Natural killer cell (primary cell): Measurements from ENCODE around the gene RASGRF2. TPM values are rescaled to one million over a fixed set of nuclear protein-coding genes. Genes with fewer than 3 reads are reported as not detected.
A peak's percentile ranks its signal among the peaks of the same experiment; 100 is the strongest.

Experiments used
- ATAC-seq, 3 donors: fragments of 150-1000 bp in 2 of 3; fragments of 200-7000 bp in 1 of 3; cut with Tn5 transposase; 1 replicate in 1 of 3; 2 replicates in 2 of 3; pipeline ENCODE4 v1.10.0; 2021; ENCODE audit warnings: mild to moderate bottlenecking in 2 of 3, moderate library complexity in 2 of 3
- DNase-seq, 2 donors: peaks; one replicate each; pipeline versions ENCODE4 v3.0.0 to v3.0.0-alpha.2; 2013 to 2021; ENCODE audit warnings: mixed read lengths in 1 of 2
- H3K27ac ChIP-seq: one replicate; pipeline ENCODE4 v1.5.1; 2013; ENCODE audit warnings: mild to moderate bottlenecking, low read length
- H3K27me3 ChIP-seq: one replicate; pipeline ENCODE4 v1.6.1; 2013; ENCODE audit warnings: low read length; ENCODE audit not compliant: control insufficient read depth, insufficient read depth
- H3K36me3 ChIP-seq: one replicate; pipeline ENCODE4 v1.6.1; 2013; ENCODE audit warnings: low read length; ENCODE audit not compliant: control insufficient read depth, insufficient read depth
- H3K4me1 ChIP-seq: one replicate; pipeline ENCODE4 v1.6.1; 2013; ENCODE audit warnings: low read length; ENCODE audit not compliant: control insufficient read depth, insufficient read depth
- H3K4me3 ChIP-seq: one replicate; pipeline ENCODE4 v1.5.1; 2013; ENCODE audit warnings: low read length
- H3K9me3 ChIP-seq: one replicate; pipeline ENCODE4 v1.6.1; 2013; ENCODE audit warnings: low read length; ENCODE audit not compliant: control insufficient read depth, insufficient read depth
- H3K27ac Mint-ChIP-seq, 2 donors: one replicate each; pipeline ENCODE4 v1.8.0; 2022; ENCODE audit warnings: mild to moderate bottlenecking in 2 of 2, mixed read lengths in 2 of 2, moderate library complexity in 1 of 2
- H3K27me3 Mint-ChIP-seq, 2 donors: one replicate each; pipeline ENCODE4 v1.8.0; 2022; ENCODE audit warnings: low read depth in 2 of 2, mixed read lengths in 2 of 2
- H3K36me3 Mint-ChIP-seq: one replicate; pipeline ENCODE4 v1.8.0; 2022; ENCODE audit warnings: mixed read lengths
- H3K4me1 Mint-ChIP-seq, 2 donors: one replicate each; pipeline ENCODE4 v1.8.0; 2022; ENCODE audit warnings: mixed read lengths in 2 of 2
- H3K4me3 Mint-ChIP-seq: one replicate; pipeline ENCODE4 v1.8.0; 2022; ENCODE audit warnings: mild to moderate bottlenecking, moderate library complexity, mixed read lengths
- H3K9me3 Mint-ChIP-seq, 2 donors: one replicate each; pipeline ENCODE4 v1.8.0; 2022; ENCODE audit warnings: mixed read lengths in 2 of 2
- WGBS: methylation state at CpG from one replicate; pipeline ENCODE4 v1.1.7; 2013; ENCODE audit warnings: missing lambda C conversion rate; ENCODE audit not compliant: insufficient coverage; 5-methylcytosine and 5-hydroxymethylcytosine counted together
- intact Hi-C: fragments of 100-400 bp; cut with micrococcal nuclease; formaldehyde crosslinking; loops from one replicate; pipeline ENCODE4 v1.14.2; 2022
- total RNA-seq, 4 donors: library from RNA; stranded (reverse); fragments of 120-200 nt in 1 of 4; gene quantifications; one replicate each; pipeline versions ENCODE4 v1.2.3 to v1.2.4, GENCODE V29; 2013 to 2022
- TF ChIP-seq, protein P1 (sequence below): fragments of 200-600 bp; IDR thresholded peaks from one replicate; pipeline ENCODE4 v1.8.0; 2022; ENCODE audit warnings: antibody characterized with exemption

The RASGRF2 gene
- total RNA-seq, 3 donors from 2014 or later (not counting 1 experiment from before 2014, with no cell fraction given), result 5.6 to 10.1 (median 6.1) TPM

DNA sequence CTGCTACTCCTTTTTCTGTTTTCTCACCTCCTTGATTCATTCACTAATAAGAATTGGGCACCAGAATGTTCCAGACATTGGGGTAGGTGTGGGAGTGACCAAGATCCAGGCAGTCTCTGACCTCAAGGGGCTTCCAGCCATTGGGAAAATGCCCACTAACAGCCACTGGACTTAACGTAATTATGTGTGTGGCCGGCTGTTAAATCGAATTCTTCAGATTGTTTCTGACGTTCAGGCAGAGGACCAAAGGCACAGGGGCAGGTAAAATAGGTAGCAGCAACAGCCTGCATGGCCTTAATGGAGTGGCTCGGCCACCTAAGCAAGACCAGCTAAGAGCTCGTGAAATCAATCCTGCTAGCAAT, 224.6 kb downstream of the RASGRF2 start:
- WGBS, result 93% methylated on average over 6 of the region's 6 CpGs
- no peaks in the 10 kb centered on the region for H3K9me3 ChIP-seq
- intact Hi-C loops, result no loop called here
- H3K27me3 ChIP-seq, result no peaks in the 10 kb centered on the region
- Mint-ChIP-seq H3K4me1 (peaks cover 0 to 11% of the 10 kb centered on the region in 2 donors), H3K9me3 (no peaks in the 10 kb centered on the region), H3K27me3 (no peaks in the 10 kb centered on the region), H3K36me3 (no peaks in the 10 kb centered on the region), H3K4me3 (no peak overlapping the region), H3K27ac (no peak overlapping the region)
- peaks cover 7% of the 10 kb centered on the region for H3K4me1 ChIP-seq
- ATAC-seq (no peak), DNase-seq (no peak)
- H3K4me3 ChIP-seq, result no peak overlapping the region
- no peak overlapping the region for H3K27ac ChIP-seq
- peaks cover 2% of the 10 kb centered on the region for H3K36me3 ChIP-seq
- TF ChIP-seq, protein P1, sequence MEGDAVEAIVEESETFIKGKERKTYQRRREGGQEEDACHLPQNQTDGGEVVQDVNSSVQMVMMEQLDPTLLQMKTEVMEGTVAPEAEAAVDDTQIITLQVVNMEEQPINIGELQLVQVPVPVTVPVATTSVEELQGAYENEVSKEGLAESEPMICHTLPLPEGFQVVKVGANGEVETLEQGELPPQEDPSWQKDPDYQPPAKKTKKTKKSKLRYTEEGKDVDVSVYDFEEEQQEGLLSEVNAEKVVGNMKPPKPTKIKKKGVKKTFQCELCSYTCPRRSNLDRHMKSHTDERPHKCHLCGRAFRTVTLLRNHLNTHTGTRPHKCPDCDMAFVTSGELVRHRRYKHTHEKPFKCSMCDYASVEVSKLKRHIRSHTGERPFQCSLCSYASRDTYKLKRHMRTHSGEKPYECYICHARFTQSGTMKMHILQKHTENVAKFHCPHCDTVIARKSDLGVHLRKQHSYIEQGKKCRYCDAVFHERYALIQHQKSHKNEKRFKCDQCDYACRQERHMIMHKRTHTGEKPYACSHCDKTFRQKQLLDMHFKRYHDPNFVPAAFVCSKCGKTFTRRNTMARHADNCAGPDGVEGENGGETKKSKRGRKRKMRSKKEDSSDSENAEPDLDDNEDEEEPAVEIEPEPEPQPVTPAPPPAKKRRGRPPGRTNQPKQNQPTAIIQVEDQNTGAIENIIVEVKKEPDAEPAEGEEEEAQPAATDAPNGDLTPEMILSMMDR, result no peak

DNA sequence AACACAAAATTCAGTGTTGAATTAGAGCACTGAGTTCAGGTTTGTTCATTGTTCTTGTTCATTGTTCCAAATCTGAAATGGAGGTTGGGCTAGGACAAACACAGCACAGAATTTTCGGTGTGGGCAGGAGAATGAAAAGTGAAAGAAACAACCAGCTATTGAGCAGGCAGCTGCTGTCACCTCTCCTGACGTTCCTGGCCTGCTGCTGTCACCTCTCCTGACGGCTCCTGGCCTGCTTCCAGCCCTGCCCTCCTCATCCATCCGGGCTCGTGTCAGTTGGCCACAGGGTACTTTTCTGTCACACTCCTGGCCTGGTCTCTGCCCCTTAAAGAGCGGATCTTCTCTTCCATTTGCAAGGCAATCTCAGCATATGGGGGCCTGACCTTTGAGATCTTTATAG, 227.7 kb downstream of the RASGRF2 start:
- Histone ChIP-seq H3K36me3 (peaks cover 2% of the 10 kb centered on the region), H3K27ac (no peak overlapping the region), H3K4me1 (peaks cover 7% of the 10 kb centered on the region), H3K4me3 (no peak overlapping the region), H3K27me3 (no peaks in the 10 kb centered on the region), H3K9me3 (no peaks in the 10 kb centered on the region)
- no peaks in the 10 kb centered on the region for H3K9me3 Mint-ChIP-seq
- intact Hi-C loops, result no loop called here
- H3K27ac Mint-ChIP-seq, result peak overlapping the region; percentile 23 to 48
- TF ChIP-seq, protein P1, result no peak
- H3K36me3 Mint-ChIP-seq, result no peaks in the 10 kb centered on the region
- DNase-seq (no peak), ATAC-seq (no peak)
- no peak overlapping the region for H3K4me3 Mint-ChIP-seq
- whole genome bisulfite sequencing, result 32% methylated on average over 6 of the region's 6 CpGs
- H3K27me3 Mint-ChIP-seq, result peaks cover 2 to 4% of the 10 kb centered on the region in 2 donors
- peaks cover 0 to 11% of the 10 kb centered on the region in 2 donors for H3K4me1 Mint-ChIP-seq

DNA sequence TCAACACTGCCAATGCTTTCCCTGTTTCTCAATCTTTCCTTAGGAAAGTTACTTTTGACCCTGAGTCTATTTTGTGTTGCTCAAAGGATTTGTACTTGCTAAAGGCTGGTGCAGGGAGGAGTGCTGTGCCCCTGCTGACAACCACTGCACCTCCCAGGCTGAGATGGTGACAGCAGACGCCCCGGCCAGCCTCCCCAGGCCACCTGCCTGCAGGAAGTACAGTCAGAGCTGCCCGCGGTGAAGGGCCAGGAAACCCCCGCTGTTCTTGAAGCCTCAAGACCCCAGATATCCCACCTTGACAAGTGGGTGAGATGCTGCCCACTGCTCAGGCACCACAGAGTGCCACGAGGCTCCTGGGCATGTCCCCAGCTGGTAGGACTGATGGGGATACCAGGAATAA, 228.8 kb downstream of the RASGRF2 start:
- no peaks in the 10 kb centered on the region for H3K9me3 ChIP-seq
- Mint-ChIP-seq H3K4me3 (no peak overlapping the region), H3K36me3 (no peaks in the 10 kb centered on the region), H3K9me3 (no peaks in the 10 kb centered on the region), H3K27me3 (peaks cover 2 to 7% of the 10 kb centered on the region in 2 donors), H3K27ac (no peak overlapping the region), H3K4me1 (peaks cover 0 to 11% of the 10 kb centered on the region in 2 donors)
- no peak overlapping the region for H3K4me3 ChIP-seq
- TF ChIP-seq, protein P1, result no peak
- intact Hi-C loops, result no loop called here
- peaks cover 2% of the 10 kb centered on the region for H3K36me3 ChIP-seq
- ATAC-seq (peak; percentile 40 to 64 (median 54)), DNase-seq (no peak)
- H3K4me1 ChIP-seq, result peaks cover 7% of the 10 kb centered on the region
- H3K27ac ChIP-seq, result no peak overlapping the region
- no peaks in the 10 kb centered on the region for H3K27me3 ChIP-seq
- WGBS, result 20% methylated on average over 6 of the region's 6 CpGs

DNA sequence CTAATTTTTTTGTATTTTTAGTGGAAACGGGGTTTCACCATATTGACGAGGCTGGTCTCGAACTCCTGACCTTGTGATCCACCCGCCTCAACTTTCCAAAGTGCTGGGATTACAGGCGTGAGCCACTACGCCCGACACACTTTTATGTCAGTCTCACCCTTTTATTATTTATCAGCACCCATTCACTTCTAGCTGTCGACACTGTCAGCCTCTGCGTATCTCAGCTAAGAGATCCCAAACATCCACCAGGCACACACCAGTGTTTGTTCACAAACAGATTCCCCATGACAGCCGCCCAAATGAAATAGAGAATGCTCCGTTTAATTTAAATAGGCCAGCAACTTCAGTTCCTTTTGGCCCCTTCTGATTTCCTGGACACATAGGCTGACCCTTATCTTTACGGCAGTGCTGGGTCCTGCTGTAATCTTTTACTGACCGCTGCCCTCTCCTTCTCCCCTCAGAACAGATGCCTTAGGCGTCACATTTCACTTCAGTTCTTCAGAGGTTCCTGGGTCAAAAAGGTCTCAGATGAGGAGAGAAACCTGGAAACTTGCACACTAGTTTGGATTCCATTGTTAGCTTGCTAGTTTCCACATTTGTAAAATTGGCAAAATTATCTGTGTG, 229.8 kb downstream of the RASGRF2 start:
- Histone ChIP-seq H3K9me3 (no peaks in the 10 kb centered on the region), H3K4me1 (peaks cover 11% of the 10 kb centered on the region), H3K27ac (no peak overlapping the region), H3K36me3 (no peaks in the 10 kb centered on the region), H3K27me3 (no peaks in the 10 kb centered on the region), H3K4me3 (no peak overlapping the region)
- Mint-ChIP-seq H3K36me3 (no peaks in the 10 kb centered on the region), H3K4me1 (peaks cover 6 to 15% of the 10 kb centered on the region in 2 donors), H3K9me3 (no peaks in the 10 kb centered on the region), H3K27me3 (peaks cover 4 to 12% of the 10 kb centered on the region in 2 donors), H3K4me3 (no peak overlapping the region), H3K27ac (no peak overlapping the region)
- intact Hi-C loops, result no loop called here
- TF ChIP-seq, protein P1, result no peak
- no peak for DNase-seq
- no peak for ATAC-seq
- WGBS, result 95% methylated on average over 14 of the region's 14 CpGs
